ENCODE data around the gene CCDC85A.

- no peak for TF ChIP-seq CTCF (IDR thresholded peaks at IDR 0.05)
- no peak for TF ChIP-seq YY1 (IDR thresholded peaks at IDR 0.05; ENCODE audit: low read depth)
- no peak for TF ChIP-seq GABPA (IDR thresholded peaks at IDR 0.05; ENCODE audit: low read depth)
- TF ChIP-seq FOXJ3 (CRISPR knock-in tag; IDR thresholded peaks at IDR 0.05) = no peak
- no peak for TF ChIP-seq RAD21 (IDR thresholded peaks at IDR 0.05; ENCODE audit: low read length)
- no peak for TF ChIP-seq EP300 (IDR thresholded peaks at IDR 0.05; ENCODE audit: borderline replicate concordance in 1 of 2, low read depth in 1 of 2, low read length in 1 of 2)
- TF ChIP-seq PBX3 (IDR thresholded peaks at IDR 0.05) = no peak
- no peak for TF ChIP-seq REST (IDR thresholded peaks at IDR 0.05; ENCODE audit: low read depth, low read length)
- TF ChIP-seq ELF1 (IDR thresholded peaks at IDR 0.05) = no peak
- no peak for TF ChIP-seq MAX (IDR thresholded peaks at IDR 0.05; ENCODE audit: low read depth)
- TF ChIP-seq RFX5 (IDR thresholded peaks at IDR 0.05; ENCODE audit: low read length) = no peak
Measured at GRCh38 chr2:56266761-56267414, 83.1 kb downstream of the CCDC85A start.

Data from SK-N-SH (cell line).